KOPT-K1 (cell line): Measurements from ENCODE around the gene SEC24D.

ENCODE experiments used
- H3K27ac ChIP-seq: fragments of 200-600 bp; sonication (generic); 2 replicates; pipeline ENCODE4 v1.5.1; 2016; ENCODE audit warnings: antibody characterized with exemption, mild to moderate bottlenecking, low read depth, low read length; ENCODE audit not compliant: poor library complexity, severe bottlenecking
- H3K36me3 ChIP-seq: fragments of 200-600 bp; sonication (generic); 2 replicates; pipeline ENCODE4 v1.5.1; 2017; ENCODE audit warnings: antibody characterized with exemption, mild to moderate bottlenecking, low read length, moderate library complexity; ENCODE audit not compliant: insufficient read depth
- H3K9me3 ChIP-seq: fragments of 200-600 bp; sonication (generic); 2 replicates; pipeline ENCODE4 v1.5.1; 2017; ENCODE audit warnings: antibody characterized with exemption, low read length, mild to moderate bottlenecking; ENCODE audit not compliant: insufficient read depth, poor library complexity, severe bottlenecking

Gene SEC24D

DNA sequence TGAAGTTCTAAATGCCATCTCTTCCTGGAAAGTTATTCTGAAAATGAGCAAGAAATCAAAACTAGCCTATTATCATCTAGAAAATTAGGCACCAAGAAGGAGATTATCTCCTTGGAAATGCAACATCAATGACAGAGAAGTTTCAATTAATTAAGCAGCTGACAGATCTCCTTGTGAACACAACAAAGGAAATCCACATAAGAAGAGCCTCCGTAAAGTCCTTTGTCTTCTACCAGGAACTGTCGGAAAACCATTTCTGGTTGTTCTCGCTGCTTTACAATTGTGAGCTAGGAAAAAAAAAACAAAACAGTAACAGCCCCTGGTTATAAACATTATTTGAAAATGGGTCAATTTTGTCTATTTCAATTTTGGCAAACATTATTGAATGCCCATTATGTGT is 112.6 kb downstream of the SEC24D start:
- no peak overlapping the region for H3K27ac ChIP-seq
- no peaks in the 10 kb centered on the region for H3K9me3 ChIP-seq
- peaks cover 53% of the 10 kb centered on the region for H3K36me3 ChIP-seq

DNA sequence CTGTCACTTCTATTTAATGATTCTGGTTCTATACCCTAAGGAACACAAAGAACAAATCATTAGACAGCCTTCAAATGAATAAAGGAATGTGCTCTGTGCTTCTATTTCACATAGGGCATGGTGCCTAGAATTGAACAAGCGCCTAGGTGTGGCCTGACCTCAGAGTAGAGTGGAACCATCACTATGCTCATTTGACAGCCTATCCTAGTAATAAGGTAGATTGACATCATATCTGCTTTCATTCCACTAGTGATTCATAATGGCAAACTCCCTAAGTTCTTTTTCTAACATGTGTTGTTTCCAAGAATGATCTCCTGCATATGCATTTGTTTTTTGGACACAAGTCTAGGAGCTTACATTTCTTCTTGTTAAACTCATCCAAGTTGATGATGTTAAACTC is 114.2 kb downstream of the SEC24D start:
- peaks cover 38% of the 10 kb centered on the region for H3K36me3 ChIP-seq
- H3K27ac ChIP-seq = no peak overlapping the region
- no peaks in the 10 kb centered on the region for H3K9me3 ChIP-seq

DNA sequence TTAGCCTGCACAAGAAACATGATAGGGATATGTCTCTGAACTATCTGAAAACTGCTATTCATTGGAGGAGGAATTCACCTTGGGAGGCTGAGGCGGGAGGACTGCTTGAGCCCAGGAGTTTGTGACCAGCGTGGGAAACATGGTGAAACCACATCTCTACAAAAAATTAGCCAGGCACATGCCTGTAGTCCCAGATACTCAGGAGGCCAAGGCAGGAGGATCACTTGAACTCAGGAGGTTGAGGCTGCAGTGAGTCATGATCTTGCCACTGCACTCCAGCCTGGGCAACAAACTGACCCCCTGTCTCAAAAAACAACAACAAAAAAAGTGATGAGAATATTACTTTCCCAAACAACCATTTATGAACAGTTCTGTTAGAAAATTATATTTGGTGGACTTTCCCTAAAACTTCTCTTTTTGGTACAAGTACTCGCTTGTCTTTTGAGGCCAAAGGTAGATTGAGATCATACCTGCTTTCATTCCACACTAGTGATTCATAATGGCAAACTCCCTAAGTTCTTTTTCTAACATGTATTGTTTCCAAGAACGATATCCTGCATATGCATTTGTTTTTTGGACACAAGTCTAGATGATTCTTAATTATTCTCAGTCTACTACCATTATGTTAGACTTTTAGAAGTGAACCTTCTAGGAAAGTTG is 117.3 kb downstream of the SEC24D start:
- no peak overlapping the region for H3K27ac ChIP-seq
- H3K36me3 ChIP-seq = peaks cover 32% of the 10 kb centered on the region
- H3K9me3 ChIP-seq = no peaks in the 10 kb centered on the region

DNA sequence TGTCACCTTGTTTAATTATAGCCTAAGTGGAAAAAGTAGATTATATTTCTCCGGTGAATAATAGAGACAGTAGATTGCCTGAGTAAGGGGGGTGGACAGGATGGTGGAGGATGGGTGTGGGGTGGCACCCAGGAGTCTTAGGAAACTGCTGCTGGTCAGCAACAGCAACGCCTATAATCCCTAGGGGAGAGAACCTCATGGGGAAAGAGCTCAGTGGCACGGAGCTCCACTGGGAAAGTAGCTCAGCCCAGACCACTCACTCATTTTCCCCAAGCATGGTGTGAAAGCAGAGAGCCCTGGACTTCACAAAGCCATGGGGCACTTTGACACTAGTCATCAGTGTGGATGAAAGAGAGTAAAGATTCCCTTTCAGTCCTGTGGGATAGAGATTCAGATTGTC is 119.6 kb downstream of the SEC24D start:
- Histone ChIP-seq H3K36me3 (peaks cover 42% of the 10 kb centered on the region), H3K27ac (no peak overlapping the region), H3K9me3 (no peaks in the 10 kb centered on the region)

DNA sequence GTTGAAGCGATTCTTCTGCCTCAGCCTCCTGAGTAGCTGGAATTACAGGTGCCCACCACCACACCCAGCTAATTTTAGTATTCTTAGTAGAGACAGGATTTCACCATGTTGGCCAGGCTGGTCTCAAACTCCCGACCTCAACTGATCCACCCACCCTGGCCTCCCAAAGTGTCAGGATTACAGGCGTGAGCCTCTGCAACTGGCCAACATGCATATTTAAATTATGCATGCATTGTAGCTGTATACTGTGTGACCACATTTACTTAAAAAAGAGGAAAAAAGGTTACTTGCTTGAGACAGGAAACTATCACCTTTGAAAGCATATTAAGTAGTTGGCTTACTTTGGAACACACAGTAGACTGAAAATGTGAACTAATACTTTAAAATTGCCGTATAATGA is 121.2 kb downstream of the SEC24D start:
- peaks cover 53% of the 10 kb centered on the region for H3K36me3 ChIP-seq
- H3K9me3 ChIP-seq = no peaks in the 10 kb centered on the region
- H3K27ac ChIP-seq = no peak overlapping the region

DNA sequence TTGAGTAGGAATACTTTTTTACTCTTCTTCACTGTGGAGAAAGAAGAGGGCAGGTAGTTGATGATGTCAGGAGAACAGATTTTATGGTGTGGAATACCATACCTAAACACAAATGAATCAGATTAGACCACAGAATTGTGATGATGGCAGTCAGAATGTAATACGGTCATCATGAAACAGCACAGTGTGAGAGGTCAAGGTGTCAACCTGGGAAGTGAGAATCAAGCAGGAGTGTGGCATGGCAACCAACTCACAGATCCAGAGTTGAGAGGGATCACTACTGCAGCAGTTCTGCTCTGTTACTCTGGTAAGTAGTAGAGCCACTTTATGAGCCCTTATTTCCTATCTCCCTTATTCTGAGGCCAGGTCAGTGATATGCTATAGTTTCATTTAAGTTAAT is 123.1 kb downstream of the SEC24D start:
- no peaks in the 10 kb centered on the region for H3K9me3 ChIP-seq
- H3K36me3 ChIP-seq = peaks cover 71% of the 10 kb centered on the region
- H3K27ac ChIP-seq = no peak overlapping the region

DNA sequence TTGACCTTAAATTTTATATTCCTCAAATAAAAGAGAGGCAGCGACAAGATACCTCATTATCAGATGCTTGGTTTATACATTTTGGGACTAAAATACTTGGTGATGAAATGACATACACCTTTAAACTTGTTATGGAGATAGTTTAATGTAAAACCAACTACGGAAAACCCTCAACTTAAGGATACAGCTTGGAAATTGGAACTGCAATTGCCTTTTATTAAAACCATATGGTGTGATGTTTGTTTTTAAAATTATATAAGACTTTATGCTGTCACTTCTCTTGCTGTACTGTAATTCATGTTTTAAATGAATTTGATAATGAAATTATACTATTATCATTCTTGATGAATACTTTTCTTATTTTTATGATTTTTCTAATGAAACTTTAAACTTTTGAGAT is 124.9 kb downstream of the SEC24D start:
- H3K36me3 ChIP-seq = peaks cover 82% of the 10 kb centered on the region
- H3K9me3 ChIP-seq = no peaks in the 10 kb centered on the region
- H3K27ac ChIP-seq = no peak overlapping the region

DNA sequence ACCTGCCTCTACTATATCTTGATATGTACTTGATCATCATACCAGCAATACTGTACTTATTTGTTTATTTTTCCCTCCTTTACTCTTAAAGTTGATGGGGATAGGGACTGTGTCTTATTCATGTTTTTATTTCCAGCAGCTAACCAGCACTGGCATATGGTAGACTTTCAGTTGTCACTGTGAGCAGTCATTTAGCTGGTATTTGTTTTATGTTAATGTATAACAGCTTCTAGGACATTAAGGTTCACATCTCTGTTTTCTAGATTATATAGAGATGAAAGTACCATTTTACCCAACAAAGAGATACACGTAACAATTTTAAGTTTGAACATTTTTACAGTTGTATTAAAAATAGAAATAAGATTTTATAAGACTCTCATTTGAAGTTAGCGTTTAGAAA is 132.8 kb downstream of the SEC24D start:
- Histone ChIP-seq H3K27ac (no peak overlapping the region), H3K36me3 (peaks cover 99% of the 10 kb centered on the region), H3K9me3 (no peaks in the 10 kb centered on the region)

DNA sequence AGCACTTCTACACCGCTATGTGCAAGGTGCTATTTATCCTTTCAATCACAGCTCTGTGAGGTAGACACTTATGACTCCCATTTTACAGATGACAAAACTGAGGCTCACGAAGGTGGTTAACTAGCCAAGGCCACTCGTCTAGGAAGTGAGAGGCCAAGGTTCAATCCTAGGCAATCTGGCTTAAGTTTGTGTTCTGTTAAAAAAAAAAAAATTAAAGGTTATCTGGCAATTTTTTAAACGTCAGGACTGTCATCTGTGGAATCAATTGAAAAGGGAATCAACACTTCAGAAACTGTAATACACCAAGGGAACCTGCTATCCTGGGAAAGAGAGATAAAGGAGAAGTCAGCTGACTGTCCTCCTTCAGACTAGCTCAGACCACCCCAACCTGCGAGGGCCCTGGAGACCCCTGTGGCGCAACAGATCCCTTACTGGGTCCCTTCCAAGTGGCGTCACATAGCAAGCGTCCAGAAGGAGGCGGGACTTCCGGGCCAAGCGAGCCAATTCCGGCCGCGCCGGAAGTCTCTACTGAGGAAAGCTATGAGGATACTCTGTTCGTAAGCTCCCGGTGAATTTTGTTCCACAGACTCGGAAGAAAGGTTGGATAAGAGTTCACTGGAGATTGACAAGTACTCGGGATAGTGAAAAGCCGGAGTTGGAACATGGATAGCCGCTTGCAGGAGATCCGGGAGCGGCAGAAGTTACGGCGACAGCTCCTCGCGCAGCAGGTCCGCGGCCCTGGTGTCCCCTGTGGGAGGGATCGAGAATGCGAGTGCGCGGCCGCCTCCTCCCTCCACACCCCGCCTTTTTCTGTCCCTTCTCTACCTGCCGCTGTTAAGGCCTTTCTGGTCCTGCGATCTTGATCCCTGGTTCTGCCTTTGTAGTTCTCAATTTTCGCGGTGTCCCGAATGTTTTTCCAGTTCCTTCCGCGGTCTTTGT is 150.8 kb downstream of the SEC24D start, which contains the start of gene METTL14:
METTL14 (plus strand) TSS at position 520 of the 939 bp plus-strand sequence; CDS start at position 663, 143 bp downstream.
- Histone ChIP-seq H3K36me3 (peaks cover 22% of the 10 kb centered on the region), H3K9me3 (no peaks in the 10 kb centered on the region), H3K27ac (peak within 1 kb of the TSS; percentile 69)

DNA sequence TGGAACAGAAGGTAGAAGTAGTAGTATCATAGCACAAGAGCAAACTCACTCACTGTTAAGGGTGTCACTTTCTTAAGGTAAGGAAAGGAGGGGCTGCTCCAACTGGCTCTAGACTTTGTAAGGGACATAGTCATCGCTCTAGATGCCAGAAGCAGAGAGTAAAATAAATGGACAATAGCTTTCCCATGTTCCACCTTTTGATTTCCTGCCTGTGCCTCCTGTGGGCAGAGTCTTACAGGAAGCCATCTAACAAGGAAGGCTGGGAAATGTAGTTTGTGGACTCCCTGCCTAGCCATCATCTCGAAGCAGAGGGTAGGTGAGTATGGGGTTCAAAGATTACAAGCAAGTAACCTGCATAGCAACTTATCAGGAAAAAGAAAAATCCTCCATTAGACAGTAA is 152.4 kb downstream of the SEC24D start:
- Histone ChIP-seq H3K9me3 (no peaks in the 10 kb centered on the region), H3K27ac (no peak overlapping the region), H3K36me3 (peaks cover 9% of the 10 kb centered on the region)

DNA sequence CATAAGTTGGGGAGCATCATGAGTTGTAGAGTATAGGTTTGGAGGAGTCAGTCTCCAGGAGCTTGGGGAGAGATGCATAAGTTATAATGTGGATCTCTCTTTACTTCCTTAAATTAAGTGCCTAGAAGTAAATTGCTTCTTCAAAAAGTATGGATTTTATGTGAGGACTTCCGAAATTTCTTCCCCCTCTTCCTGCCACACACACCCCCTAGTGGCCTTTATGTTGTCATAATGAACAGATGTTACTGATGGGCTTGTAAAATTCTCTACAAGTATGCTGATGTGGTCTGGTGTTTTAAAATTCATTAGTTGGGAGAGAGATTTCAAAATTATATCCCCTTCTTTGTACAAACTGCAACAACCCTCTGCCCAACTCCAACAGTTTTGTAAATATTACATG is 153.0 kb downstream of the SEC24D start:
- H3K27ac ChIP-seq = no peak overlapping the region
- H3K9me3 ChIP-seq = no peaks in the 10 kb centered on the region
- peaks cover 3% of the 10 kb centered on the region for H3K36me3 ChIP-seq

DNA sequence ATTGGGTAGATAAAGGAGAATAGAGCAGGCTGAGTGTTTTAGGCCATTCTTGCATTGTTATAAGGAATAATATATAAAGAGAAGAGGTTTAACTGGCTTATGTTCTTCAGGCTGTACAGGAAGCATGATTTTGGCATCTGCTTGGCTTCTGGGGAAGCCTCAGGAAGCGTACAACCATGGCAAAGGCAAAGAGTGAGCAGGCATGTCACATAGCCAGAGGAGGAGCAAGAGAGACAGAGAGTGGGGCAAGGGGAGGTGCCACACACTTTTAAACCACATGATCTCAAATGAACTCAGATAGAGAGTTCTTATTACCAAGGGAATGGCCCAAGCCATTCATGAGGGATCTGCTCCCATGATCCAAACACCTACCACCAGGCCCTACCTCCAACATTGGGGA is 155.1 kb downstream of the SEC24D start:
- Histone ChIP-seq H3K27ac (no peak overlapping the region), H3K9me3 (no peaks in the 10 kb centered on the region), H3K36me3 (no peaks in the 10 kb centered on the region)

DNA sequence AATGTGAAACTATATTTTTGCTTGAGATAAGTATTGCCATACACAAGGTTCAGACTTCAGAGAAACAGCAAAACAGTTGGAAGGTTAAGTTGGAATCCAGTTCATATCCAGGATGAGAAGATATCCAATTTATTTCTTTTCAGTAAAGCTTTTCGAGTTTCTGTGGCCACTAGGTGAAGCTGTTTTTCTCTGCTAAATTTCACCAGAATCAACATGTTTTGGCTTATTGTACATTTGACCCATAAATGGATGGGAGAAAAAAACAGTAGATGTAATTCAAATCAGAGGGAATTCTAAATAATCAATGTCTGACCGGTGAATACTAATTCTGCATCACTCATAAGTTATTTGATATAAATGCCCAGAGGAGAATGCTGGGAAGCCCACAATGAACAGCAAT is 159.8 kb downstream of the SEC24D start:
- Histone ChIP-seq H3K27ac (no peak overlapping the region), H3K36me3 (no peaks in the 10 kb centered on the region), H3K9me3 (no peaks in the 10 kb centered on the region)
